ENCODE results near the gene NPAS3.

- TF ChIP-seq CTCF (IDR thresholded peaks at IDR 0.05; ENCODE audit: extremely low read depth in 1 of 2, insufficient read depth in 1 of 2, low read depth in 1 of 2, low read length in 2 of 2) (no peak), POLR2AphosphoS5 (IDR thresholded peaks at IDR 0.05; ENCODE audit: insufficient read depth, low read depth, low read length) (no peak), GATA2 (IDR thresholded peaks at IDR 0.05; ENCODE audit: insufficient read depth, insufficient read length, low read depth, low read length) (no peak), EZH2 (IDR thresholded peaks at IDR 0.05; ENCODE audit: borderline replicate concordance, low read depth, low read length, severe bottlenecking) (no peak), POLR2A (IDR thresholded peaks at IDR 0.05; ENCODE audit: low read depth, low read length) (no peak)
Observed at GRCh38 chr14:33629792-33630191, 691.1 kb downstream of the NPAS3 start.

Measured in endothelial cell of umbilical vein (primary cell).